Adrenal gland (tissue), 12 donors: ENCODE data around the gene TNNT3. TPM values are rescaled to one million over a fixed set of nuclear protein-coding genes. Genes with fewer than 3 reads are reported as not detected.

Experiments
- DNase-seq, 7 donors: peaks; one replicate each; pipeline ENCODE4 v3.0.0-alpha.2; 2019 to 2020
- H3K27ac ChIP-seq, 5 donors: fragments of 200-600 bp; sonication (generic) in 4 of 5; 1 replicate in 3 of 5; 2 replicates in 2 of 5; pipeline versions ENCODE4 v1.5.1 to v1.8.0; 2016 to 2020; ENCODE audit warnings: mild to moderate bottlenecking in 1 of 5
- H3K27me3 ChIP-seq: fragments of 200-600 bp; 2 replicates; pipeline ENCODE4 v1.8.0; 2021
- H3K36me3 ChIP-seq, 2 donors: fragments of 200-600 bp; replicated peaks in 1 of 2; 1 replicate in 1 of 2; 2 replicates in 1 of 2; pipeline versions ENCODE4 v1.5.1 to v1.8.0; 2018 to 2022
- H3K4me1 ChIP-seq, 2 donors: fragments of 200-600 bp; replicated peaks in 1 of 2; 1 replicate in 1 of 2; 2 replicates in 1 of 2; pipeline versions ENCODE4 v1.5.1 to v1.8.0; 2018 to 2021
- H3K4me3 ChIP-seq, 4 donors: fragments of 200-600 bp; sonication (generic) in 3 of 4; one replicate each; pipeline ENCODE4 v1.5.1; 2016 to 2018
- H3K9me3 ChIP-seq, 3 donors: fragments of 200-600 bp; sonication (generic) in 1 of 3; replicated peaks in 1 of 3; 1 replicate in 2 of 3; 2 replicates in 1 of 3; pipeline versions ENCODE4 v1.5.1 to v1.8.0; 2016 to 2021
- CTCF ChIP-seq, 6 experiments: fragments of 450-650 bp in 4 of 6; fragments of 200-600 bp in 2 of 6; sonication (generic) in 1 of 6; IDR thresholded peaks; 1 replicate in 5 of 6; 2 replicates in 1 of 6; pipeline versions ENCODE4 v1.5.1 to v1.8.0; 2016 to 2021; ENCODE audit warnings: antibody characterized with exemption in 6 of 6, mild to moderate bottlenecking in 2 of 6, moderate library complexity in 1 of 6
- POLR2A ChIP-seq, 2 donors: fragments of 450-650 bp; IDR thresholded peaks; one replicate each; pipeline ENCODE4 v1.6.1; 2017; ENCODE audit warnings: antibody characterized with exemption in 2 of 2, mild to moderate bottlenecking in 2 of 2, moderate library complexity in 1 of 2
- WGBS, 4 donors: extraction: QIAGEN DNeasy Blood & Tissue Kit in 2 of 4; methylation state at CpG; one replicate each; pipeline versions ENCODE4 v1.1.5 to v1.1.7; 2013 to 2017; 5-methylcytosine and 5-hydroxymethylcytosine counted together
- intact Hi-C, 2 donors: fragments of 100-400 bp; cut with DNase I; formaldehyde crosslinking; loops; one replicate each; pipeline versions ENCODE4 v1.14.1 to v1.15.0; 2022 to 2023
- polyA plus RNA-seq, 3 donors: library from polyadenylated mRNA; stranded (reverse); fragments of 200-250 nt in 2 of 3; fragments of 350-450 nt in 1 of 3; fragmentation: Illumina TruSeq in 1 of 3; extraction: RNeasy Lipid Tissue Mini Kit (QIAGEN cat#74804) in 1 of 3; gene quantifications; one replicate each; pipeline ENCODE4 v1.2.3, GENCODE V29; 2013 to 2014
- total RNA-seq, 9 donors: library from RNA; depleted of rRNA in 4 of 9; stranded (reverse); fragments of >200 nt in 4 of 9; fragments of 120-200 nt in 1 of 9; fragmentation: NEBNext Ultra II Directional in 1 of 9; extraction: Animal tissue kit (Norgen Biotek cat#: 25700) in 1 of 9; gene quantifications; one replicate each; pipeline versions ENCODE4 v1.1.0 to v1.2.4, GENCODE V29; 2013 to 2023
- donor health status: healthy with polysubstance abuse.
- donor health status: Bipolar disorder and iron deficiency.
- donor health status: DM: yes; HTN: yes; CAD: no.
- donor health status: DM: no; HTN: no; CAD: no.
- donor health status: DM: no; HTN: no; CAD: no.
- donor health status: DM: yes; HTN: yes; CAD: no.

Gene TNNT3
- total and polyA plus RNA-seq, 12 donors, result 0.81 to 12.2 (median 5.4) TPM; not detected in 1

GRCh38 chr11:1924646-1925372 is 5.3 kb downstream of the TNNT3 start:
- 81 to 90% (median 85%) methylated on average over 10 to 21 of the region's 21 CpGs for WGBS, 4 donors
- TF ChIP-seq POLR2A (IDR thresholded peaks at IDR 0.05), result no peak
- intact Hi-C loops, result loop anchor here in 1 of 2 donors (5.0 kb wide), 2 partner anchors 88 to 233 kb away; partner anchors contain the start of gene TNNI2
- Histone ChIP-seq H3K36me3 (no peaks in the 10 kb centered on the region), H3K4me1 (no peaks in the 10 kb centered on the region), H3K9me3 (no peaks in the 10 kb centered on the region), H3K27ac (no peak overlapping the region), H3K4me3 (no peak overlapping the region), H3K27me3 (no peaks in the 10 kb centered on the region)
- no peak for DNase-seq

- no peak for DNase-seq
- Histone ChIP-seq H3K4me1 (no peaks in the 10 kb centered on the region), H3K27ac (no peak overlapping the region), H3K4me3 (no peak overlapping the region), H3K27me3 (no peaks in the 10 kb centered on the region), H3K9me3 (no peaks in the 10 kb centered on the region), H3K36me3 (no peaks in the 10 kb centered on the region)
- TF ChIP-seq POLR2A (IDR thresholded peaks at IDR 0.05) (no peak), CTCF (IDR thresholded peaks at IDR 0.05) (no peak)
- intact Hi-C loops, result no loop called here
- 84 to 93% (median 86%) methylated on average over 6 to 23 of the region's 23 CpGs for whole genome bisulfite sequencing, 4 donors
Measured at GRCh38 chr11:1925373-1926155, 6.1 kb downstream of the TNNT3 start.

- WGBS, 4 donors, result 87 to 90% (median 88%) methylated on average over 23 to 41 of the region's 41 CpGs
- Histone ChIP-seq H3K27ac (peak overlapping the region in 1 of 5 donors; percentile 69), H3K27me3 (no peaks in the 10 kb centered on the region), H3K4me3 (no peak overlapping the region), H3K36me3 (no peaks in the 10 kb centered on the region), H3K4me1 (no peaks in the 10 kb centered on the region), H3K9me3 (no peaks in the 10 kb centered on the region)
- no peak for TF ChIP-seq CTCF (IDR thresholded peaks at IDR 0.05)
- TF ChIP-seq POLR2A (IDR thresholded peaks at IDR 0.05), result no peak
- DNase-seq, result peak in 2 of 7 donors; percentile 7 to 15
- intact Hi-C loops, result no loop called here
Measured at GRCh38 chr11:1926156-1927025, 6.9 kb downstream of the TNNT3 start.

GRCh38 chr11:1927026-1927847 is 7.7 kb downstream of the TNNT3 start:
- intact Hi-C loops, result no loop called here
- Histone ChIP-seq H3K4me3 (no peak overlapping the region), H3K27ac (peak overlapping the region in 2 of 5 donors; percentile 47 to 69), H3K27me3 (no peaks in the 10 kb centered on the region), H3K36me3 (no peaks in the 10 kb centered on the region), H3K9me3 (no peaks in the 10 kb centered on the region), H3K4me1 (peaks cover 0 to 3% of the 10 kb centered on the region in 2 donors)
- TF ChIP-seq CTCF (IDR thresholded peaks at IDR 0.05), result no peak
- no peak for TF ChIP-seq POLR2A (IDR thresholded peaks at IDR 0.05)
- peak in 2 of 7 donors; percentile 9 to 19 for DNase-seq
- WGBS, 4 donors, result 74 to 83% (median 78%) methylated on average over 13 to 28 of the region's 28 CpGs
